Endodermal cell (in vitro differentiated cells): ENCODE results near the gene TTC28. TPM values are rescaled to one million over a fixed set of nuclear protein-coding genes. Genes with fewer than 3 reads are reported as not detected.

Experiments
- DNase-seq: peaks from one replicate; pipeline ENCODE4 v3.0.0-alpha.2; 2017
- H3K27ac ChIP-seq: 2 replicates; pipeline ENCODE4 v1.5.1; 2013; ENCODE audit warnings: mild to moderate bottlenecking, low read depth, low read length, moderate library complexity
- H3K27me3 ChIP-seq: 2 replicates; pipeline ENCODE4 v1.6.1; 2013; ENCODE audit warnings: mild to moderate bottlenecking, low read length, moderate library complexity; ENCODE audit not compliant: insufficient read depth, control insufficient read depth, poor library complexity, severe bottlenecking
- H3K36me3 ChIP-seq: 2 replicates; pipeline ENCODE4 v1.7.0; 2013; ENCODE audit warnings: mild to moderate bottlenecking, low read length, moderate library complexity; ENCODE audit not compliant: control insufficient read depth, insufficient read depth
- H3K4me1 ChIP-seq: one replicate; pipeline ENCODE4 v1.7.0; 2013; ENCODE audit warnings: low read length; ENCODE audit not compliant: control insufficient read depth, insufficient read depth
- H3K4me3 ChIP-seq: 2 replicates; pipeline ENCODE4 v1.5.1; 2013; ENCODE audit warnings: mild to moderate bottlenecking, low read length, moderate library complexity
- H3K9ac ChIP-seq: 2 replicates; pipeline ENCODE4 v1.6.1; 2013; ENCODE audit warnings: mild to moderate bottlenecking, low read length, moderate library complexity; ENCODE audit not compliant: poor library complexity, severe bottlenecking; ENCODE audit errors: extremely low read depth
- H3K9me3 ChIP-seq: 2 replicates; pipeline ENCODE4 v1.6.1; 2013; ENCODE audit warnings: mild to moderate bottlenecking, low read length, moderate library complexity; ENCODE audit not compliant: control insufficient read depth
- H3K27ac Mint-ChIP-seq: 2 replicates; pipeline ENCODE4 v1.8.0; 2020; ENCODE audit warnings: mixed read lengths
- H3K27me3 Mint-ChIP-seq: 2 replicates; pipeline ENCODE4 v1.8.0; 2021; ENCODE audit warnings: mild to moderate bottlenecking, mixed read lengths; ENCODE audit not compliant: insufficient read depth
- H3K36me3 Mint-ChIP-seq: 2 replicates; pipeline ENCODE4 v1.8.0; 2020; ENCODE audit warnings: low read depth, mixed read lengths
- H3K4me1 Mint-ChIP-seq: 2 replicates; pipeline ENCODE4 v1.8.0; 2020; ENCODE audit warnings: mixed read lengths
- H3K4me3 Mint-ChIP-seq: 2 replicates; pipeline ENCODE4 v1.8.0; 2020; ENCODE audit warnings: mild to moderate bottlenecking, moderate library complexity, mixed read lengths
- H3K9me3 Mint-ChIP-seq: 2 replicates; pipeline ENCODE4 v1.8.0; 2020; ENCODE audit warnings: mild to moderate bottlenecking, mixed read lengths
- CTCF ChIP-seq: fragments of 200-600 bp; sonication (generic); conservative IDR thresholded peaks from 2 replicates; pipeline ENCODE4 v1.5.0; 2021; ENCODE audit warnings: antibody characterized with exemption, mild to moderate bottlenecking
- WGBS, 2 experiments: methylation state at CpG; one replicate each; pipeline versions ENCODE4 v1.1.5 to v1.1.7; 2013; ENCODE audit warnings: missing lambda C conversion rate in 2 of 2, mixed read lengths in 1 of 2; ENCODE audit not compliant: insufficient coverage in 1 of 2, insufficient read length in 1 of 2; 5-methylcytosine and 5-hydroxymethylcytosine counted together
- total RNA-seq, 2 donors: library from RNA; stranded (reverse); fragmentation: NEBNext Ultra II Directional in 1 of 2; extraction: Animal tissue kit (Norgen Biotek cat#: 25700) in 1 of 2; gene quantifications; 2 replicates in 1 of 2; 3 replicates in 1 of 2; pipeline ENCODE4 v1.2.1, GENCODE V29; 2021

Gene TTC28
- total RNA-seq, 2 donors from 2014 or later: 28.6 to 34.0 TPM

GRCh38 chr22:28718044-28718443 lies 38.4 kb upstream of the TTC28 start:
- Mint-ChIP-seq H3K4me1 (no peaks in the 10 kb centered on the region), H3K27me3 (no peaks in the 10 kb centered on the region), H3K4me3 (no peak overlapping the region), H3K9me3 (no peaks in the 10 kb centered on the region), H3K27ac (no peak overlapping the region), H3K36me3 (peaks cover 54% of the 10 kb centered on the region)
- 96 to 100% methylated on average over 1 to 3 of the region's 3 CpGs for WGBS, 2 experiments
- H3K4me1 ChIP-seq: no peaks in the 10 kb centered on the region
- no peak overlapping the region for H3K4me3 ChIP-seq
- H3K9ac ChIP-seq: no peak overlapping the region
- no peak overlapping the region for H3K27ac ChIP-seq
- DNase-seq: no peak
- no peak for TF ChIP-seq CTCF
- H3K36me3 ChIP-seq: peaks cover 6% of the 10 kb centered on the region
- no peaks in the 10 kb centered on the region for H3K9me3 ChIP-seq
- no peaks in the 10 kb centered on the region for H3K27me3 ChIP-seq

GRCh38 chr22:28716686-28717085 lies 37.0 kb upstream of the TTC28 start:
- Histone ChIP-seq H3K4me1 (no peaks in the 10 kb centered on the region), H3K4me3 (no peak overlapping the region), H3K9ac (no peak overlapping the region), H3K9me3 (no peaks in the 10 kb centered on the region), H3K27me3 (no peaks in the 10 kb centered on the region), H3K36me3 (peaks cover 2% of the 10 kb centered on the region), H3K27ac (no peak overlapping the region)
- H3K4me3 Mint-ChIP-seq: no peak overlapping the region
- 92 to 100% methylated on average over 3 of the region's 3 CpGs for WGBS, 2 experiments
- H3K27ac Mint-ChIP-seq: no peak overlapping the region
- H3K36me3 Mint-ChIP-seq: peaks cover 51% of the 10 kb centered on the region
- H3K9me3 Mint-ChIP-seq: no peaks in the 10 kb centered on the region
- H3K27me3 Mint-ChIP-seq: no peaks in the 10 kb centered on the region
- H3K4me1 Mint-ChIP-seq: peaks cover 6% of the 10 kb centered on the region
- no peak for DNase-seq
- TF ChIP-seq CTCF: no peak

- no peak for DNase-seq
- no peaks in the 10 kb centered on the region for H3K4me1 ChIP-seq
- no peak overlapping the region for H3K9ac ChIP-seq
- peaks cover 6% of the 10 kb centered on the region for H3K4me1 Mint-ChIP-seq
- TF ChIP-seq CTCF: no peak
- no peaks in the 10 kb centered on the region for H3K9me3 Mint-ChIP-seq
- peaks cover 54% of the 10 kb centered on the region for H3K36me3 Mint-ChIP-seq
- no peak overlapping the region for H3K27ac ChIP-seq
- H3K27me3 ChIP-seq: no peaks in the 10 kb centered on the region
- no peak overlapping the region for H3K4me3 Mint-ChIP-seq
- H3K27me3 Mint-ChIP-seq: no peaks in the 10 kb centered on the region
- no peak overlapping the region for H3K4me3 ChIP-seq
- 92 to 93% methylated on average over 5 to 7 of the region's 7 CpGs for WGBS, 2 experiments
- H3K27ac Mint-ChIP-seq: peak overlapping the region; percentile 30
- peaks cover 13% of the 10 kb centered on the region for H3K36me3 ChIP-seq
- H3K9me3 ChIP-seq: no peaks in the 10 kb centered on the region
These were observed 36.0 kb upstream of the TTC28 start for GRCh38 chr22:28715611-28716010.
